Stomach (tissue), 4 donors: ENCODE results near the gene CPN2.

ENCODE experiments used
- CTCF ChIP-seq, 7 experiments: fragments of 450-650 bp in 4 of 7; fragments of 200-600 bp in 3 of 7; sonication (generic) in 3 of 7; IDR thresholded peaks; one replicate each; pipeline ENCODE4 v1.5.1; 2016 to 2019; ENCODE audit warnings: antibody characterized with exemption in 7 of 7, control low read depth in 2 of 7, mild to moderate bottlenecking in 1 of 7
- EP300 ChIP-seq: sonication (generic); formaldehyde crosslinking; IDR thresholded peaks from one replicate; pipeline ENCODE4 v1.6.1; 2017; ENCODE audit warnings: antibody characterized with exemption
- POLR2A ChIP-seq, 4 donors: fragments of 450-650 bp; IDR thresholded peaks; one replicate each; pipeline ENCODE4 v1.6.1; 2016; ENCODE audit warnings: antibody characterized with exemption in 4 of 4, control low read depth in 2 of 4, mild to moderate bottlenecking in 1 of 4, moderate library complexity in 1 of 4
- POLR2AphosphoS5 ChIP-seq, 3 donors: sonication (generic); formaldehyde crosslinking; IDR thresholded peaks; one replicate each; pipeline ENCODE4 v1.6.1; 2016; ENCODE audit warnings: antibody characterized with exemption in 3 of 3

- TF ChIP-seq POLR2A (IDR thresholded peaks at IDR 0.05) (no peak), CTCF (IDR thresholded peaks at IDR 0.05) (no peak), EP300 (no peak), POLR2AphosphoS5 (IDR thresholded peaks at IDR 0.05) (no peak)
Measured at GRCh38 chr3:194324823-194325327, 26.3 kb downstream of the CPN2 start.
